Measurements from ENCODE around the gene CCDC60.

DNA sequence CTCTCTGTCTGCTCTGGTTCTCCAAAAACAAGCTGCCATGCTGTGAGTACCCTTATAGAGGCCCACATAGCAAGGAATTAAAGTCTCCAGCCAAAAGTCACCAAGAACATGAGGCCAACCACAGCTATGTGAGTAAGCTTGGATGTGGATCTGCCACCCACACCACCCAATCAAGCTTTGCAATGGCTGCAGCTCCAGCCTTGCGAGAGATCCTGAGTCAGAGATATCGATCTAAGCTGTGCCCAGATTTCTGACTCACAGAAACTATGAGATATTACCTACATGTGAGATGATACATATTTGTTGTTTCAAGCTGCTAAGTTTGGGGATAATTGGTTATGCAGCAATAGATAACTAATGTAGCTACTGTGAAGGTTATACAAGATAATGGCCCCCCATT, 243.6 kb downstream of the CCDC60 start:
- TF ChIP-seq, protein P1, sequence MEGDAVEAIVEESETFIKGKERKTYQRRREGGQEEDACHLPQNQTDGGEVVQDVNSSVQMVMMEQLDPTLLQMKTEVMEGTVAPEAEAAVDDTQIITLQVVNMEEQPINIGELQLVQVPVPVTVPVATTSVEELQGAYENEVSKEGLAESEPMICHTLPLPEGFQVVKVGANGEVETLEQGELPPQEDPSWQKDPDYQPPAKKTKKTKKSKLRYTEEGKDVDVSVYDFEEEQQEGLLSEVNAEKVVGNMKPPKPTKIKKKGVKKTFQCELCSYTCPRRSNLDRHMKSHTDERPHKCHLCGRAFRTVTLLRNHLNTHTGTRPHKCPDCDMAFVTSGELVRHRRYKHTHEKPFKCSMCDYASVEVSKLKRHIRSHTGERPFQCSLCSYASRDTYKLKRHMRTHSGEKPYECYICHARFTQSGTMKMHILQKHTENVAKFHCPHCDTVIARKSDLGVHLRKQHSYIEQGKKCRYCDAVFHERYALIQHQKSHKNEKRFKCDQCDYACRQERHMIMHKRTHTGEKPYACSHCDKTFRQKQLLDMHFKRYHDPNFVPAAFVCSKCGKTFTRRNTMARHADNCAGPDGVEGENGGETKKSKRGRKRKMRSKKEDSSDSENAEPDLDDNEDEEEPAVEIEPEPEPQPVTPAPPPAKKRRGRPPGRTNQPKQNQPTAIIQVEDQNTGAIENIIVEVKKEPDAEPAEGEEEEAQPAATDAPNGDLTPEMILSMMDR (IDR thresholded peaks at IDR 0.05 in 2 of 3, conservative IDR thresholded peaks at IDR 0.05 in 1 of 3; ENCODE audit: borderline replicate concordance in 1 of 3, insufficient read depth in 1 of 3, low read depth in 2 of 3, low read length in 2 of 3), result no peak
- TF ChIP-seq CEBPB (IDR thresholded peaks at IDR 0.05; ENCODE audit: low read depth) (no peak), EZH2 (IDR thresholded peaks at IDR 0.05) (no peak), POLR2A (IDR thresholded peaks at IDR 0.05; ENCODE audit: borderline replicate concordance, extremely low read depth, insufficient read depth, insufficient read length) (no peak), SP1 (IDR thresholded peaks at IDR 0.05; ENCODE audit: low read depth) (0 out of 2 replicates have a peak, but pooled peaks have one; percentile 18), POLR2AphosphoS5 (IDR thresholded peaks at IDR 0.05; ENCODE audit: low read depth, low read length) (no peak), EZH2phosphoT487 (IDR thresholded peaks at IDR 0.05; ENCODE audit: borderline replicate concordance) (no peak), SRF (IDR thresholded peaks at IDR 0.05; ENCODE audit: low read depth) (no peak), YY1 (IDR thresholded peaks at IDR 0.05; ENCODE audit: extremely low read depth, insufficient replicate concordance, low read depth, low read length) (no peak), ZNF274 (IDR thresholded peaks at IDR 0.05; ENCODE audit: low read depth, low read length) (no peak), JUND (IDR thresholded peaks at IDR 0.05) (peak; percentile 43; the same call in 1 of the 2 replicates)
- TF ChIP-seq, protein P2, sequence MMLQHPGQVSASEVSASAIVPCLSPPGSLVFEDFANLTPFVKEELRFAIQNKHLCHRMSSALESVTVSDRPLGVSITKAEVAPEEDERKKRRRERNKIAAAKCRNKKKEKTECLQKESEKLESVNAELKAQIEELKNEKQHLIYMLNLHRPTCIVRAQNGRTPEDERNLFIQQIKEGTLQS (IDR thresholded peaks at IDR 0.05), result no peak
- TF ChIP-seq, protein P3, sequence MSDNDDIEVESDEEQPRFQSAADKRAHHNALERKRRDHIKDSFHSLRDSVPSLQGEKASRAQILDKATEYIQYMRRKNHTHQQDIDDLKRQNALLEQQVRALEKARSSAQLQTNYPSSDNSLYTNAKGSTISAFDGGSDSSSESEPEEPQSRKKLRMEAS (IDR thresholded peaks at IDR 0.05), result peak; percentile 34; the same call in 1 of the 2 replicates

Measured in HCT116 (cell line).